Measurements from ENCODE around the gene GPR153. TPM values are rescaled to one million over a fixed set of nuclear protein-coding genes. Genes with fewer than 3 reads are reported as not detected.

Gene GPR153
- total RNA-seq, 1 experiment from 2014 or later = 98.7 TPM

DNA sequence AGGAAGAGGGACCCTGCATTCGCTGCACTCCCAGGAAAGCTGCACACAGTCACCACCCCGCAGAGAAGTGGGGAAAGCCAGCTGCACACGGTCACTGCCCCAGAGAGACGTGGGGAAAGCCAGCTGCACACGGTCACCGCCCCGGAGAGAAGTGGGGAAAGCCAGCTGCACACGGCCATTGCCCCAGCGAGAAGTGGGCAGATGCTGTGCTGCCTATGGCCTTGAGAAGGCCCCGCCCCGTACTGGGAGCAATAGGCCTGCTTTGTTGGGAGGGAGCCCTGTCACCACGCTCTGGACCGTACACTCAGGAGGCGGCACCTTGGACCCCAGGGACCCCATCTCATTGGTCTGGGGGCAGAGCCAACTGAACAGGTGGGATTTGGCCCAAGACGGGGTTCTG is 4.3 kb upstream of the GPR153 start:
- peaks cover 45% of the 10 kb centered on the region for H3K4me1 ChIP-seq (ENCODE audit: insufficient read depth, low read length)
- H3F3A ChIP-seq (ENCODE audit: low read length, unreplicated experiment) = no peaks in the 10 kb centered on the region
- no peaks in the 10 kb centered on the region for H3K36me3 ChIP-seq (ENCODE audit: low read depth, low read length)
- H3K9me3 ChIP-seq (ENCODE audit: low read length) = no peaks in the 10 kb centered on the region
- DNase-seq (no peak), ATAC-seq (no peak)
- POLR2A ChIA-PET (ENCODE audit: unreplicated experiment) = no interaction called here
- H3K4me3 ChIP-seq (ENCODE audit: low read length) = no peak overlapping the region
- no peak overlapping the region for H2AFZ ChIP-seq (ENCODE audit: low read length)
- H4K20me1 ChIP-seq (ENCODE audit: low read length) = no peaks in the 10 kb centered on the region
- no TSS peak for BruUV-seq (replicated peaks)
- no peak overlapping the region for H3K9ac ChIP-seq (ENCODE audit: low read length)
- no peaks in the 10 kb centered on the region for H3K27me3 ChIP-seq (ENCODE audit: low read length)
- intact Hi-C loops (cut with micrococcal nuclease) = no loop called here
- CTCF ChIA-PET = no interaction called here
- TF ChIP-seq CTCF (conservative IDR thresholded peaks at IDR 0.05; ENCODE audit: low read depth, low read length) (no peak), EZH2phosphoT487 (IDR thresholded peaks at IDR 0.05; ENCODE audit: borderline replicate concordance, low read length) (no peak), EZH2 (IDR thresholded peaks at IDR 0.05; ENCODE audit: low read length, unreplicated experiment) (no peak)
- no peak overlapping the region for H3K4me2 ChIP-seq (ENCODE audit: low read length)
- no peak overlapping the region for H3K27ac ChIP-seq (ENCODE audit: low read length)
- H3K79me2 ChIP-seq (ENCODE audit: low read length) = peaks cover 3% of the 10 kb centered on the region; the same call in 1 of the 2 replicates
- H3K9me2 ChIP-seq (replicated peaks; ENCODE audit: low read length) = no peaks in the 10 kb centered on the region

- no peaks in the 10 kb centered on the region for H3K36me3 ChIP-seq (ENCODE audit: low read depth, low read length)
- no peaks in the 10 kb centered on the region for H3K27me3 ChIP-seq (ENCODE audit: low read length)
- peaks cover 5% of the 10 kb centered on the region; the same call in 1 of the 2 replicates for H4K20me1 ChIP-seq (ENCODE audit: low read length)
- H3K9ac ChIP-seq (ENCODE audit: low read length) = no peak overlapping the region
- no peak overlapping the region for H3K4me3 ChIP-seq (ENCODE audit: low read length)
- no peaks in the 10 kb centered on the region for H3F3A ChIP-seq (ENCODE audit: low read length, unreplicated experiment)
- TF ChIP-seq CTCF (conservative IDR thresholded peaks at IDR 0.05; ENCODE audit: low read depth, low read length) = no peak
- TF ChIP-seq EZH2phosphoT487 (IDR thresholded peaks at IDR 0.05; ENCODE audit: borderline replicate concordance, low read length) = no peak
- TF ChIP-seq EZH2 (IDR thresholded peaks at IDR 0.05; ENCODE audit: low read length, unreplicated experiment) = no peak
- ATAC-seq = no peak
- H3K9me3 ChIP-seq (ENCODE audit: low read length) = no peaks in the 10 kb centered on the region
- intact Hi-C loops (cut with micrococcal nuclease) = no loop called here
- H3K4me2 ChIP-seq (ENCODE audit: low read length) = no peak overlapping the region
- no peak overlapping the region for H2AFZ ChIP-seq (ENCODE audit: low read length)
- H3K4me1 ChIP-seq (ENCODE audit: insufficient read depth, low read length) = peaks cover 42% of the 10 kb centered on the region
- ChIA-PET CTCF (no interaction called here), POLR2A (ENCODE audit: unreplicated experiment) (no interaction called here)
- no peak for DNase-seq
- no peak overlapping the region for H3K27ac ChIP-seq (ENCODE audit: low read length)
- H3K79me2 ChIP-seq (ENCODE audit: low read length) = peaks cover 16% of the 10 kb centered on the region
- no peaks in the 10 kb centered on the region for H3K9me2 ChIP-seq (replicated peaks; ENCODE audit: low read length)
- BruUV-seq (replicated peaks) = no TSS peak
Observed at GRCh38 chr1:6263716-6264115, 2.8 kb upstream of the GPR153 start.

- Histone ChIP-seq H3K4me2 (ENCODE audit: low read length) (no peak overlapping the region), H3K4me1 (ENCODE audit: insufficient read depth, low read length) (peaks cover 33% of the 10 kb centered on the region), H3K79me2 (ENCODE audit: low read length) (peaks cover 24% of the 10 kb centered on the region), H3K9ac (ENCODE audit: low read length) (no peak overlapping the region), H3K9me3 (ENCODE audit: low read length) (no peaks in the 10 kb centered on the region), H4K20me1 (ENCODE audit: low read length) (peaks cover 7% of the 10 kb centered on the region; the same call in 1 of the 2 replicates), H2AFZ (ENCODE audit: low read length) (no peak overlapping the region), H3K36me3 (ENCODE audit: low read depth, low read length) (no peaks in the 10 kb centered on the region), H3K27ac (ENCODE audit: low read length) (no peak overlapping the region), H3K9me2 (replicated peaks; ENCODE audit: low read length) (no peaks in the 10 kb centered on the region), H3F3A (ENCODE audit: low read length, unreplicated experiment) (no peaks in the 10 kb centered on the region), H3K27me3 (ENCODE audit: low read length) (no peaks in the 10 kb centered on the region), H3K4me3 (ENCODE audit: low read length) (no peak overlapping the region)
- no TSS peak for BruUV-seq (replicated peaks)
- POLR2A ChIA-PET (ENCODE audit: unreplicated experiment) = no interaction called here
- no peak for TF ChIP-seq EZH2 (IDR thresholded peaks at IDR 0.05; ENCODE audit: low read length, unreplicated experiment)
- no peak for TF ChIP-seq CTCF (conservative IDR thresholded peaks at IDR 0.05; ENCODE audit: low read depth, low read length)
- TF ChIP-seq EZH2phosphoT487 (IDR thresholded peaks at IDR 0.05; ENCODE audit: borderline replicate concordance, low read length) = no peak
- no peak for DNase-seq
- intact Hi-C loops (cut with micrococcal nuclease) = no loop called here
- CTCF ChIA-PET = no interaction called here
- ATAC-seq = no peak
Observed at GRCh38 chr1:6262555-6263420, 1.9 kb upstream of the GPR153 start.
